ENCODE results near the gene FAM107B.

FAM107B gene

DNA sequence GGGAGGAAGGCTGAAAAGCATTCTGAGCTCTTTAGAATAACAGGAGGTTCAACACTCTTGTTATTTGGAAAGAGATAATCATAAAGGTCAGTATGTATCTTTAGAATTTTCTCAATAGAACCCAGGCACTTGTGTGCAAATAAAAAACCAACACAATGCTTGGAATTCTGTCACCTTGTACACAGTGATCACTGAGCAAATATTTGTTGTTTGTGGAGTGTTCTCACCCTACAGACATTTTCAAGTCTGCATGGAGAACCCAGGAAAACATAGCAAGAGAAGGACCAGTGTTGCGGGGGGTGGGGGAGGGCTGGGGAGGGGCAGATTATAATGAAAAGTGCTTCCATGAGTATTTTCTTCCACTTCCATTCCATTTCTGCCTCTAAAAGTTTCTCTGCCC, 87.4 kb downstream of the FAM107B start:
- ChIA-PET POLR2A (no interaction called here), CTCF (no interaction called here)

DNA sequence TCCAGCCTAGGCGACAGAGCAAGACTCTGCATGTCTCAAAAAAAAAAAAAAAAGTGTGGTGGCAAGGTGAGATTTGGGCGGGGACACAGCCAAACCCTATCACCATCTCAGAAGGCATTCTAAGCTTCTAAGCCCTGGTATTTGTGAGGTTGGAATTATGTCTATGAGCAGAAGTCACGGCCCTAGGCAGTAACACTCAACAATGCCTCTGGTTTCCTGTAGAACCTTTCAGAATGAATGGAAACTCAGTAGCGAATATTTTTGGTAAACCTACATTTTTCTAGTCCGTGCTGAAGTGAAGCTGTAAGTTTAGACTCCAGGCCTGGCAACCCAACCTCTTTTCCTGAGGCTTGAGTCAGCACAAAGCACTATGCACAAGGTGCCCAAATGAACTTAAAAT, 88.3 kb downstream of the FAM107B start:
- H3K9me3 ChIP-seq (ENCODE audit: control insufficient read depth, insufficient read depth, low read depth, low read length) = no peaks in the 10 kb centered on the region
- ChIA-PET CTCF (no interaction called here), POLR2A (no interaction called here)
- no peaks in the 10 kb centered on the region for H3K4me1 ChIP-seq (ENCODE audit: control insufficient read depth, insufficient read depth, low read length)
- no peak overlapping the region for H3K27ac ChIP-seq (ENCODE audit: extremely low read depth, low read depth, low read length)
- H3K36me3 ChIP-seq (ENCODE audit: control insufficient read depth in 2 of 2, insufficient read depth in 1 of 2, low read length in 2 of 2) = no peaks in the 10 kb centered on the region
- no peak overlapping the region for H3K4me3 ChIP-seq (ENCODE audit: low read depth, low read length)
- TF ChIP-seq MZF1 (tag by site-specific recombination; IDR thresholded peaks at IDR 0.05; ENCODE audit: borderline replicate concordance) = no peak
- no peak for TF ChIP-seq ZFP3 (tag by site-specific recombination; IDR thresholded peaks at IDR 0.05; ENCODE audit: low read depth)
- no peak for TF ChIP-seq ZBTB7A (tag by site-specific recombination; IDR thresholded peaks at IDR 0.05; ENCODE audit: low read depth)
- TF ChIP-seq ZNF121 (tag by site-specific recombination; IDR thresholded peaks at IDR 0.05) = no peak
- no peak for TF ChIP-seq ZXDB (tag by site-specific recombination; IDR thresholded peaks at IDR 0.05)

More for the DNA sequence above, 87.4 kb downstream of the FAM107B start:
- no peak for TF ChIP-seq ZNF791 (tag by site-specific recombination; IDR thresholded peaks at IDR 0.05)
- no peak for TF ChIP-seq KLF17 (tag by site-specific recombination; IDR thresholded peaks at IDR 0.05)
- TF ChIP-seq, protein P1, sequence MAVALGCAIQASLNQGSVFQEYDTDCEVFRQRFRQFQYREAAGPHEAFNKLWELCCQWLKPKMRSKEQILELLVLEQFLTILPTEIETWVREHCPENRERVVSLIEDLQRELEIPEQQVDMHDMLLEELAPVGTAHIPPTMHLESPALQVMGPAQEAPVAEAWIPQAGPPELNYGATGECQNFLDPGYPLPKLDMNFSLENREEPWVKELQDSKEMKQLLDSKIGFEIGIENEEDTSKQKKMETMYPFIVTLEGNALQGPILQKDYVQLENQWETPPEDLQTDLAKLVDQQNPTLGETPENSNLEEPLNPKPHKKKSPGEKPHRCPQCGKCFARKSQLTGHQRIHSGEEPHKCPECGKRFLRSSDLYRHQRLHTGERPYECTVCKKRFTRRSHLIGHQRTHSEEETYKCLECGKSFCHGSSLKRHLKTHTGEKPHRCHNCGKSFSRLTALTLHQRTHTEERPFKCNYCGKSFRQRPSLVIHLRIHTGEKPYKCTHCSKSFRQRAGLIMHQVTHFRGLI (tag by site-specific recombination; IDR thresholded peaks at IDR 0.05) = no peak
- no peak for TF ChIP-seq EGR2 (tag by site-specific recombination; IDR thresholded peaks at IDR 0.05; ENCODE audit: low read depth)
- no peak for TF ChIP-seq ZBTB7A (tag by site-specific recombination; IDR thresholded peaks at IDR 0.05; ENCODE audit: low read depth)
- TF ChIP-seq ZNF394 (tag by site-specific recombination; IDR thresholded peaks at IDR 0.05; ENCODE audit: borderline replicate concordance) = no peak
- TF ChIP-seq, protein P2, sequence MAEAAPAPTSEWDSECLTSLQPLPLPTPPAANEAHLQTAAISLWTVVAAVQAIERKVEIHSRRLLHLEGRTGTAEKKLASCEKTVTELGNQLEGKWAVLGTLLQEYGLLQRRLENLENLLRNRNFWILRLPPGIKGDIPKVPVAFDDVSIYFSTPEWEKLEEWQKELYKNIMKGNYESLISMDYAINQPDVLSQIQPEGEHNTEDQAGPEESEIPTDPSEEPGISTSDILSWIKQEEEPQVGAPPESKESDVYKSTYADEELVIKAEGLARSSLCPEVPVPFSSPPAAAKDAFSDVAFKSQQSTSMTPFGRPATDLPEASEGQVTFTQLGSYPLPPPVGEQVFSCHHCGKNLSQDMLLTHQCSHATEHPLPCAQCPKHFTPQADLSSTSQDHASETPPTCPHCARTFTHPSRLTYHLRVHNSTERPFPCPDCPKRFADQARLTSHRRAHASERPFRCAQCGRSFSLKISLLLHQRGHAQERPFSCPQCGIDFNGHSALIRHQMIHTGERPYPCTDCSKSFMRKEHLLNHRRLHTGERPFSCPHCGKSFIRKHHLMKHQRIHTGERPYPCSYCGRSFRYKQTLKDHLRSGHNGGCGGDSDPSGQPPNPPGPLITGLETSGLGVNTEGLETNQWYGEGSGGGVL (tag by site-specific recombination; IDR thresholded peaks at IDR 0.05) = no peak
- no peak for TF ChIP-seq ZNF626 (tag by site-specific recombination; IDR thresholded peaks at IDR 0.05)
- TF ChIP-seq ZNF324 (tag by site-specific recombination; IDR thresholded peaks at IDR 0.05) = no peak
- TF ChIP-seq SALL2 (tag by site-specific recombination; IDR thresholded peaks at IDR 0.05; ENCODE audit: borderline replicate concordance) = no peak
- no peaks in the 10 kb centered on the region for H3K9me3 ChIP-seq (ENCODE audit: control insufficient read depth, insufficient read depth, low read depth, low read length)
- peaks cover 5% of the 10 kb centered on the region; the same call in 1 of the 2 replicates for H3K4me1 ChIP-seq (ENCODE audit: control insufficient read depth, insufficient read depth, low read length)
- no peak overlapping the region for H3K27ac ChIP-seq (ENCODE audit: extremely low read depth, low read depth, low read length)
- no peak overlapping the region for H3K4me3 ChIP-seq (ENCODE audit: low read depth, low read length)
- H3K36me3 ChIP-seq (ENCODE audit: control insufficient read depth in 2 of 2, insufficient read depth in 1 of 2, low read length in 2 of 2) = no peaks in the 10 kb centered on the region

- Histone ChIP-seq H3K36me3 (ENCODE audit: control insufficient read depth in 2 of 2, insufficient read depth in 1 of 2, low read length in 2 of 2) (no peaks in the 10 kb centered on the region), H3K9me3 (ENCODE audit: control insufficient read depth, insufficient read depth, low read depth, low read length) (no peaks in the 10 kb centered on the region), H3K27ac (ENCODE audit: extremely low read depth, low read depth, low read length) (no peak overlapping the region), H3K4me3 (ENCODE audit: low read depth, low read length) (no peak overlapping the region), H3K4me1 (ENCODE audit: control insufficient read depth, insufficient read depth, low read length) (no peaks in the 10 kb centered on the region)
- CTCF ChIA-PET = no interaction called here
- TF ChIP-seq ZNF157 (tag by site-specific recombination; IDR thresholded peaks at IDR 0.05) (no peak), ZNF239 (tag by site-specific recombination; IDR thresholded peaks at IDR 0.05) (no peak), ZNF571 (tag by site-specific recombination; IDR thresholded peaks at IDR 0.05) (no peak), ZNF404 (tag by site-specific recombination; IDR thresholded peaks at IDR 0.05) (no peak), KLF17 (tag by site-specific recombination; IDR thresholded peaks at IDR 0.05) (no peak), ZNF792 (tag by site-specific recombination; IDR thresholded peaks at IDR 0.05) (no peak), ZNF155 (tag by site-specific recombination; IDR thresholded peaks at IDR 0.05) (no peak), ZNF600 (tag by site-specific recombination; IDR thresholded peaks at IDR 0.05) (no peak), HOXC10 (CRISPR knock-in tag; IDR thresholded peaks at IDR 0.05) (no peak), IKZF3 (tag by site-specific recombination; IDR thresholded peaks at IDR 0.05) (no peak), BCL11B (tag by site-specific recombination; IDR thresholded peaks at IDR 0.05; ENCODE audit: low read depth) (no peak), GFI1B (tag by site-specific recombination; IDR thresholded peaks at IDR 0.05) (no peak), ZNF302 (tag by site-specific recombination; IDR thresholded peaks at IDR 0.05; ENCODE audit: low read depth) (no peak), ZNF768 (tag by site-specific recombination; IDR thresholded peaks at IDR 0.05) (no peak), SALL2 (tag by site-specific recombination; IDR thresholded peaks at IDR 0.05; ENCODE audit: borderline replicate concordance) (no peak), ZNF776 (tag by site-specific recombination; IDR thresholded peaks at IDR 0.05; ENCODE audit: borderline replicate concordance) (no peak)
- POLR2A ChIA-PET = no interaction called here
These were observed 90.3 kb downstream of the FAM107B start for GRCh38 chr10:14684354-14684753.

All from HEK293 (cell line).